Measurements from ENCODE around the gene PPFIA4. TPM values are rescaled to one million over a fixed set of nuclear protein-coding genes. Genes with fewer than 3 reads are reported as not detected.

PPFIA4 gene
- total and polyA plus RNA-seq, 2 of the 4 experiments (the other 2 are of a cell fraction): 5.4 to 13.7 TPM

DNA sequence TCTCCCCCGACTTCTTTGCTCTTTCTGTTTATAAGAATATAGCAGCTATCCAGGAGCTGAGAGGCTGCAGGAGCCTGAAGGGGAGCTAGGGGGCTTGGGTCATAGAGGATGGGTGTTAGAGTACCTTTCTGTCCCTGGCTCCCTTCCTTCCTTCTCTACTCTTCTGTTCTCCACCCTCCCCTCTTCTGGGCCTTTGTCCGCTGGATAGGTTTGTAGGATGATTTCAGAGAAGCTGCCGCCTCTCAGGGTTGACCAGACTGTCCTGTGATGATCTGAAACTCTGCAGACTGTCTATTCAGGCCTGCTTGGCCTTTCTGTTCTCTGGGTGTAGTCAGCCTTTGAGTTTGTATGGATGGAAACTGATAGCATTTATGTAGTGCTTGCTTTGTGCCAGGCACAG lies 26.3 kb downstream of the PPFIA4 start:
- H4K8ac ChIP-seq (ENCODE audit: low read depth in 2 of 2, low read length in 2 of 2): no peak overlapping the region
- H3K36me3 ChIP-seq (ENCODE audit: control insufficient read depth, insufficient read depth, low read length): peaks cover 19% of the 10 kb centered on the region
- peaks cover 1% of the 10 kb centered on the region; the same call in 1 of the 2 replicates for H3K9me1 ChIP-seq (ENCODE audit: insufficient read depth, low read length)
- no peaks in the 10 kb centered on the region for H3K79me1 ChIP-seq (ENCODE audit: low read depth in 1 of 2, low read length in 2 of 2)
- TF ChIP-seq, protein P1, sequence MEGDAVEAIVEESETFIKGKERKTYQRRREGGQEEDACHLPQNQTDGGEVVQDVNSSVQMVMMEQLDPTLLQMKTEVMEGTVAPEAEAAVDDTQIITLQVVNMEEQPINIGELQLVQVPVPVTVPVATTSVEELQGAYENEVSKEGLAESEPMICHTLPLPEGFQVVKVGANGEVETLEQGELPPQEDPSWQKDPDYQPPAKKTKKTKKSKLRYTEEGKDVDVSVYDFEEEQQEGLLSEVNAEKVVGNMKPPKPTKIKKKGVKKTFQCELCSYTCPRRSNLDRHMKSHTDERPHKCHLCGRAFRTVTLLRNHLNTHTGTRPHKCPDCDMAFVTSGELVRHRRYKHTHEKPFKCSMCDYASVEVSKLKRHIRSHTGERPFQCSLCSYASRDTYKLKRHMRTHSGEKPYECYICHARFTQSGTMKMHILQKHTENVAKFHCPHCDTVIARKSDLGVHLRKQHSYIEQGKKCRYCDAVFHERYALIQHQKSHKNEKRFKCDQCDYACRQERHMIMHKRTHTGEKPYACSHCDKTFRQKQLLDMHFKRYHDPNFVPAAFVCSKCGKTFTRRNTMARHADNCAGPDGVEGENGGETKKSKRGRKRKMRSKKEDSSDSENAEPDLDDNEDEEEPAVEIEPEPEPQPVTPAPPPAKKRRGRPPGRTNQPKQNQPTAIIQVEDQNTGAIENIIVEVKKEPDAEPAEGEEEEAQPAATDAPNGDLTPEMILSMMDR (conservative IDR thresholded peaks at IDR 0.05; ENCODE audit: low read depth, low read length): no peak
- TF ChIP-seq NFE2L2 (IDR thresholded peaks at IDR 0.05; ENCODE audit: low read depth, low read length) (no peak), RAD21 (IDR thresholded peaks at IDR 0.05; ENCODE audit: low read length) (no peak), CHD1 (IDR thresholded peaks at IDR 0.05; ENCODE audit: low read depth, low read length) (no peak), USF2 (IDR thresholded peaks at IDR 0.05; ENCODE audit: low read depth, low read length) (no peak), SMC3 (IDR thresholded peaks at IDR 0.05; ENCODE audit: low read depth, low read length) (no peak), RFX5 (IDR thresholded peaks at IDR 0.05; ENCODE audit: low read depth, low read length) (no peak), RCOR1 (IDR thresholded peaks at IDR 0.05; ENCODE audit: insufficient replicate concordance, low read length) (no peak), BHLHE40 (IDR thresholded peaks at IDR 0.05; ENCODE audit: low read depth, low read length) (no peak), MAZ (IDR thresholded peaks at IDR 0.05; ENCODE audit: borderline replicate concordance, low read depth, low read length) (no peak), CEBPB (IDR thresholded peaks at IDR 0.05; ENCODE audit: low read depth, low read length) (no peak)
- TF ChIP-seq, protein P2, sequence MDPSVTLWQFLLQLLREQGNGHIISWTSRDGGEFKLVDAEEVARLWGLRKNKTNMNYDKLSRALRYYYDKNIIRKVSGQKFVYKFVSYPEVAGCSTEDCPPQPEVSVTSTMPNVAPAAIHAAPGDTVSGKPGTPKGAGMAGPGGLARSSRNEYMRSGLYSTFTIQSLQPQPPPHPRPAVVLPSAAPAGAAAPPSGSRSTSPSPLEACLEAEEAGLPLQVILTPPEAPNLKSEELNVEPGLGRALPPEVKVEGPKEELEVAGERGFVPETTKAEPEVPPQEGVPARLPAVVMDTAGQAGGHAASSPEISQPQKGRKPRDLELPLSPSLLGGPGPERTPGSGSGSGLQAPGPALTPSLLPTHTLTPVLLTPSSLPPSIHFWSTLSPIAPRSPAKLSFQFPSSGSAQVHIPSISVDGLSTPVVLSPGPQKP (IDR thresholded peaks at IDR 0.05; ENCODE audit: borderline replicate concordance, low read depth, low read length): no peak
- no peak overlapping the region for H2AK9ac ChIP-seq (replicated peaks; ENCODE audit: low read depth, low read length, poor library complexity)
- no peak overlapping the region for H3K56ac ChIP-seq (ENCODE audit: extremely low read depth, insufficient read depth, low read length)
- H3K14ac ChIP-seq (replicated peaks; ENCODE audit: low read depth, low read length): no peak overlapping the region
- H3K18ac ChIP-seq (ENCODE audit: low read depth, low read length): no peak overlapping the region
- ATAC-seq (ENCODE audit: low read depth): no peak
- CTCF ChIA-PET: no interaction called here
- no peak overlapping the region for H4K5ac ChIP-seq (ENCODE audit: low read depth, low read length)
- H2AK5ac ChIP-seq (ENCODE audit: low read depth, low read length): no peak overlapping the region
- no peaks in the 10 kb centered on the region for H4K20me1 ChIP-seq (ENCODE audit: insufficient read depth, low read length)
- no peak overlapping the region for H3K4me2 ChIP-seq (ENCODE audit: low read depth, low read length)
- H2BK5ac ChIP-seq (ENCODE audit: low read depth, low read length, poor library complexity, severe bottlenecking): no peak overlapping the region
- no peak for DNase-seq
- POLR2A ChIA-PET (ENCODE audit: unreplicated experiment): no interaction called here
- no peak overlapping the region for H2AFZ ChIP-seq (replicated peaks; ENCODE audit: low read length, poor library complexity)
- H3K23ac ChIP-seq (ENCODE audit: low read depth, low read length): no peak overlapping the region
- no peak overlapping the region for H2BK20ac ChIP-seq (ENCODE audit: low read depth, low read length)
- H3K4me3 ChIP-seq (ENCODE audit: insufficient read depth, low read depth, low read length): no peak overlapping the region
- H3K9ac ChIP-seq (ENCODE audit: low read depth, low read length): no peak overlapping the region
- in situ Hi-C loops (cut with MboI; ENCODE audit: low sequenced_read_pairs) (no loop called here), dilution Hi-C loops (cut with HindIII; ENCODE audit: low sequenced_read_pairs, unreplicated experiment) (no loop called here), intact Hi-C loops (cut with micrococcal nuclease) (no loop called here)
- peaks cover under 1% of the 10 kb centered on the region; the same call in 1 of the 2 replicates for H3K4me1 ChIP-seq (ENCODE audit: control insufficient read depth, insufficient read depth, low read length)
- no TSS peak for BruUV-seq (replicated peaks)
- H4K91ac ChIP-seq (ENCODE audit: insufficient read depth, low read depth, low read length): no peak overlapping the region
- H2BK120ac ChIP-seq (ENCODE audit: low read depth, low read length): no peak overlapping the region
- H2BK15ac ChIP-seq (ENCODE audit: low read depth, low read length): no peak overlapping the region
- H3K9me3 ChIP-seq (ENCODE audit: control insufficient read depth, insufficient read depth, low read length): no peaks in the 10 kb centered on the region
- H3K27me3 ChIP-seq (ENCODE audit: control insufficient read depth, insufficient read depth, low read length): peaks cover 3% of the 10 kb centered on the region; the same call in 1 of the 2 replicates
- H3K4ac ChIP-seq (ENCODE audit: low read depth, low read length): no peak overlapping the region
- H3K27ac ChIP-seq (ENCODE audit: insufficient read depth, low read length): no peak overlapping the region
- no CpG with 5 or more reads among the region's 3 CpGs for WGBS, 2 experiments (ENCODE audit: extremely low coverage in 2 of 2, insufficient read length in 1 of 2)
